GM21528 (cell line): ENCODE data around the gene MAD1L1.
"Not testable (repeated sequence)": the region's sequence is repeated elsewhere in the genome, so short reads cannot be mapped to it uniquely, and the experiment has no call there.

ENCODE experiments used
- ATAC-seq: cut with Tn5 transposase; IDR thresholded peaks from one replicate; pipeline ENCODE4 v1.9.1; 2021; ENCODE audit warnings: mild to moderate bottlenecking, moderate library complexity; ENCODE audit not compliant: unreplicated experiment, low FRiP score

Gene MAD1L1

DNA sequence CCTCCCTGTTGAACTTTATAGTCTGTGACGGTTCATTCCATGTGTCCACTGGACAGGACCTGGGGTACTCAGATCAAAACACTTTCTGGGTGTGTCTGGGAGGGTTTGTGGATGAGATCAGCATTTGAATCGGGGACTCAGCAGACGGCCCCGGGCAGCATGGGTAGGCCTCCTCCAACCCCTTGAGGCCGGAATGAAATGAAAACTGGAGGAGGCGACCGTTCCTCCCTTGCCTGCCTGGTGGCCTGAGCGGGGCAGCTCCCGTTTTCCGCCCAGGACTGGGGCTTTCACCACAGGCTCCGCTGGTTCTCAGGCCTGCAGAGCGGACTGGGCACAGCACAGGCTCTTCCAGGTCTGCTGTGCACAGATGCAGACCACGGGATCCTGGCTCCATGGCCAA lies 247.7 kb downstream of the MAD1L1 start:
- ATAC-seq: no peak

DNA sequence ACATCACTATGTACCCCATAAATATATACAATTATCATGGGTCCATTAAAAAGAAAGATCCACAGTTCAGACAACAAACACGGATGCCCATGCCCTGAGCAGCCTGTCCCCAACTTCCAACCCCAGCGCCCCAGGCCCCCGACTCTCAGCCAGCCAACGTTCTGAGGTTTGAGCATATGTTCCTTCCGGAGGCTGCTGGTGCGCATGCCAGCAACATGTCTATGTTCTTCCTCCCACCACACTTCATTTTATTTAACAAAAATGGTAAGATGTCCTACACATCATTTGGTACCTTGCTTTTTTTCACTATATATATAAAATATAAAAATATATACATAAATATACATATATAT lies 250.9 kb downstream of the MAD1L1 start:
- no peak for ATAC-seq

GRCh38 chr7:1981201-1981877 lies 251.4 kb downstream of the MAD1L1 start:
- no peak for ATAC-seq

DNA sequence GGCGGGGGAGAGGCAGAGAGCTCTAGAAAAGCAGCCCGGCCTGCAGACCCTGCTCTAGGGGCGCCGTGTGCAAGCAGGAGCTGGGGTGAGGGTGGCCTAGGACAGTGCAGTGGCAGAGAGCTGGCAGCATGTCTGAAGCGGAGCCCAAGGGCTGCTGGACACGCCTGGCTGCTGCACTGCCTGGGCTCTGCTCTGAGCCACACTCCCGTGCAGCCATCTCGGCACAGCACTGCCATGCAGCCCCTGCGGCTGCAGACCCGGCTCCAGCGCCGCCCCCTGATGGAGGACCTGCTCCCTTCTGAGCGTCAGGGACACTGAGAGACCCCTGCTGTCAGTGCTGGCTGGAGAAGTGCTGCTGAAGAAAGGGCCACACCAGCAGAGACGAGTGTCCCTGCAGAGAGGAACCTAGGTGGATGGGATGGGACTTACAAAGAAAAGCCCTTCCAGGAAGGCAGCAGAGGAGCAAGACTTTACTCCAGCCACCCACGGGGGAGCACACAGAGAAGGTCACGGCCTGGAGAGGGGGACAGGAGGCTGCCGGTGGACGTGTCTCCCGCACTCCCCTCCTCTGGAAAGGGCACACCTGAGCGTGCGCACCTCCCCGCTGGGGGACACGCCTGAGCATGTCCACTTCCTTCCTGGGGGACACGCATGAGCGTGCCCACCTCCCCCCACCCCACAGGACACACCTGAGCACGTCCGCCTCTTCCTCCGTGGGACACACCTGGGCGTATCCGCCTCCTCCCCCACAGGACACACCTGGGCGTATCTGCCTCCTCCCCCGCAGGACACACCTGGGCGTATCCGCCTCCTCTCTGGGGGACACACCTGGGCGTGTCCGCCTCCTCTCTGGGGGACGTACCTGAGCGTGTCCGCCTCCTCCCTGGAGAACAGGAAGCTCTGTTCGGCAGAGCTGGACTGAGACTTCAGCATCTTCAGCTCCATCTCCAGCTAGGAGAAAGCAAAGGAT lies 252.9 kb downstream of the MAD1L1 start:
- no peak for ATAC-seq

DNA sequence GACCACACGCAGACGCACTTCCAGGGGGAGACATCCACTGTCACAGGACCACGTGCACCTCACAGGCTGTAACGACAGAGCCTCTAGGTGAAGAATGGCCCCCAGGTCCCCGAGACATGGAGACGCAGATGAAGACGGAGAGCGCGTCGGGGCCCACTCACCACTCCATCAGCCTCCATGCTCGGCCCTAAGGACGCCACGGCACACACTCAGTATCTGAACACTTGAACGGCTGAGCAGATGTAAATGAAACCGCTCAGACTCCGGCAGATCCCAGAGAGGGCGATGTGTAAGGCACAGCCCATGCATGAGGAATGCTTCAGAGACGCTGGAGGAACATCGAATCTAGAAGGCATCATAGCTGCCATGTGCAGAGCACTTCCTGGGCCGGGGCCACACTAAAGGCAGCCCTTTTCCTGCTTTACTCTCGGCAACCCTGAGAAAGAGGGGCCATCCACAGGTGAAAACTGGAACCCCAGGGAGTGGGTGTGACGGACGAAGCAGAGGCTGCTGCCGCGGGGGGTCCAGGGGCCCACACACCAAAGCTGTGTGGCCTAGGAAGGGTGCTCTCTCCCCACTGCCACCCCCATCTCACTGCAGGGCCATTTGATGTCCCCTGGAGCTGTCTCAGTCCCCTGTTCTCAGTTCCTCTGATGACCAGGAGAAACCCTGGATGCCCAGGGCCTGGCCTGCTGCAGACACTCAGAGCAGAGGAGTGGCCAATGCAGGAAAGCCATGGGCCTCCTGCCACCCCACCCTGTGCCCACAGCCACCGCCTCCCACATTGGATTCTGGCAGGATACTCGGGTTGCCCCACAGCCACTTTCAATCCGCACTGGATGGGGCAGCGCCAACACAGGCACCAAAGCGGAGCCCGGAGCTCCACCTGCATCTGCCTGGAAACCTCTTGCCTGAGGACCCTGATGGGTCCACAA lies 253.8 kb downstream of the MAD1L1 start:
- ATAC-seq: no peak

GRCh38 chr7:1977876-1978441 lies 254.8 kb downstream of the MAD1L1 start:
- no peak for ATAC-seq

DNA sequence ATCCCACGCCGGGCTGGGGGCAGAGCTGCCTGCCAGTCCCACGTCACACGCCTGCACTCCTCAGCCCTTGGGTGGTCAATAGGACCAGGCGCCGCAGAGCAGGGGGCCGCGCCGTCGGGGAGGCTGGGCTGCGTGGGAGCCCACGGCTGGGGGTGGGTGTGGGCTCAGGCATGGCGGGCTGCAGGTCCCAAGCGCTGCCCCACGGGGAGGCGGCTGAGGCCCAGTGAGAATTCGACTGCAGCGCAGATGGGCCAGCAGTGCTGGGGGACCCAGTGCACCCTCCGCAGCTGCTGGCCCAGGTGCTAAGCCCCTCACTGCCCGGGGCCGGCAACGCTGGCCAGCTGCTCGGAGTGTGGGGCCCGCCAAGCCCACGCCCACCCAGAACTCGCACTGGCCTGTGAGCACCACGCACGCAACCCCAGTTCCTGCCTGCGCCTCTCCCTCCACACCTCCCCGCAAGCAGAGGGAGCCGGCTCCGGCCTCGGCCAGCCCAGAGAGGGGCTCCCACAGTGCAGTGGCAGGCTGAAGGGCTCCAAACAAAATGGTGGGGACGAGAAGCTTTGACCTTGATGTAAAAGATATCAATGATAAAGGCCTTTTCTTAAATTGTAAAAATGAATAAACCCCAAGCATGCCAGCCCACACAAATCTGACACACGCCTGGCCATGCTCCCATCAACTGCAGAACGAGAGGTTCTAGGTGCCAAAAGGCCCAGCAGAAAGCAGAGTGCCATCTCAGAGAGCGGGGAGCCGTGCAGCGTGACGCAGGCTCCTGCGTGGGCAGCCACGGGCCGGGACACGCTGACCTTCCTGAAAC lies 255.5 kb downstream of the MAD1L1 start:
- no peak for ATAC-seq

- ATAC-seq: not testable (repeated sequence)
These were observed 256.2 kb downstream of the MAD1L1 start for GRCh38 chr7:1976521-1976920.

GRCh38 chr7:1975581-1975980 lies 257.2 kb downstream of the MAD1L1 start:
- no peak for ATAC-seq

DNA sequence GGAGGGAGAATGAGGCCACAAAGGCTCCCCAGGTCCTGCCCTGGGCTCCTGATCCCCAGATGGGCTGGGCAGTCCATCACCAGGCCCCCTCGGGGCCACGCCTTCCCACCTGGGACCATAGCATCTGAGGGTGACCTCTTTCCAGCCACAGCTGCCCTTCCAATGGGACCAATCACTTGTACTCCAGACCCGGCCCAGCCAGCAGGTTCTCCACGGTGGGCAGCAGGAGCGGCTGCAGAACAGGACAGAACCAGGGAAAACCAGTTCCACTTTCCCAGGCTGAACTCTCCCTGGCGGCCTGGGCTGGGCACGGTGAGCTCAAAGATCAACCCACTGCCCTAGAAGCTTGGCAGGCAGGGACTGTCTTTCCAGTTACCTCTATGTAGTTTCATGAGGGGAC lies 257.6 kb downstream of the MAD1L1 start:
- ATAC-seq: no peak

DNA sequence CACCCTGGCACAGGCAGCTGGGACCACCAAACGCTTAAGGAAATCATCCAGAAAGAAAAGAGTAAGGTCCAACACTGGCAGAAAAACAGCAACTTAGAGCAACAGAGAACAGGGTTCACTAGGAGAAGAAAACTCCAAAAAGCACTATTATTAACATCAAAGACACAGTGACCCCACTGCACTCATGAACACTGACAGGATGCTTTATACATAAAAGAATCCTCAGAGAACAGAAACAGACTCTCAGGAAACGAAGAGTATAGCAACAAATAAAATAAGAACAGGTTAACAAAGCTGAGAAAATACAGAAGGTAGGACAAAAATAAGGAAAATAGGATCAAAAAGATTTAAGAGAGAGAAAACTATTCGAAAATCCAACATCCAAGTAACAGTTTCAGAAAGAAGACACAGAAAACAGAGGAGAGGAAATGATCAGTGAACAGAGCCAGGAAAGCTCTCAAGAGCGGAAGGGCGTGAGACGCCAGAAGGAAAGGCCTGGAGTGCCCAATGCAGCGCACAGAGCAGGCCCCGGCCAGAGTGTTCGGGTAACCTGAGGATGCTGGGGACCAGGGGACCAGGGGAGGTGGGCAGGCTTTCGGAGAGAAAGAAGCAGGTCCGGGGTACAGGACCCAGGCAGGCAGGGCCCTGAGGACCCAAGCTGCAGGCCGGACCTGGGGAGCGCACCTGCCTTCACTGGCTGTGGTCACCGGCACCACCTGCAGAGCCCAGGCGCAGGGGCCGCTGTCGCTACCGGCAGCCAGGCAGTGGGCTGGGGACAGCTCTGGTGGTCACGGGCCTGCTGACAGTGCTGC lies 258.2 kb downstream of the MAD1L1 start:
- ATAC-seq: no peak

DNA sequence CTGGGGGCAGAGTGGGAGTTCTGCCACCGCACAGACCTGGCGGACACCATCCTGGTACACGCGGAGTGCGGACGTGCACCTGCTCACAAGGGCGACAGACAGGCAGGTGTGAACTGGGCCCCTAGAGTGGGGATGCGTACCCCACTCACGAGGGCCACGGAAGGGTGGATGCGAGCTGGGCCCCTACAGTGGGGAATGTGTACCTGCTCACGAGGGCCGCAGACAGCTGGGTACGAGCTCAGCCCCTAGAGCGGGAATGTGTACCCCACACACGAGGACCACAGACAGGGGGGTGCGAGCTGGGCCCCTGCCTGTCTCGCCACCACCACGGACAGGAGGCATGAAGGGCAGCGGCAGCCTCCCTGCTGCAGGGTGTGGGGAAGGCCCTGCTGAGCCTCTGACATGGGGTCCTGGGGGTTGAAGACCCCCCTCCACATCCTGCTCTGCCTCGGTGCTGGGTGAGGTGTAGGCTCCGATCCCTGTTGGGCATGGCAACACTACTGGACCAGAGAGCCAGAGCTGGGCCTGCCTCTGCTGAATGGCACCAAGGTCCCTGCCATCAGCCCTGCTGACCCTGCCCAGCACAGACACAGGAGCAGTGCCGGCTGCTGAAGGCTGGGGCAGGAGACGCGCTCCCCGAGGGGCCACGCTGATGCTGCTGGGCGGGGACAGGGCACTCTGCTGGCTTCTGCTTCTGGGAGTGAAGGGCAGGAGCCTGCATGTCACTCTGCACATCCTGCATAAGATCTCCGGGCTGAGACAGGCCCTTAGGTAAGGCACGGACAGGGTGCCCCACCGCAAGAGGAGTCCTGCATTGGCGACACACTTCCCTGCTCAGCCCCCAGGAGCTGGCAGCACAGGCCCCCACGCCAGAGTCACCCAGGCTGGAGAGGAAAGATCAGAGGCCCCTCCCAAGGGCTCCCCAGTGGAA lies 259.2 kb downstream of the MAD1L1 start:
- no peak for ATAC-seq

GRCh38 chr7:1972744-1973143 lies 260.0 kb downstream of the MAD1L1 start:
- no peak for ATAC-seq

- no peak for ATAC-seq
These were observed 260.6 kb downstream of the MAD1L1 start for GRCh38 chr7:1971946-1972654.

- ATAC-seq: no peak
These were observed 261.9 kb downstream of the MAD1L1 start for GRCh38 chr7:1970895-1971294.

GRCh38 chr7:1970285-1970660 lies 262.5 kb downstream of the MAD1L1 start:
- not testable (repeated sequence) for ATAC-seq
